DOHH2 (cell line): ENCODE data around the gene P3R3URF.

ENCODE experiments used
- H3F3A ChIP-seq: fragments of 200-600 bp; sonication (generic), shearing (Covaris generic); 2 replicates; pipeline ENCODE4 v1.6.0; 2016; ENCODE audit warnings: antibody characterized with exemption, mild to moderate bottlenecking; ENCODE audit not compliant: control insufficient read depth, insufficient read depth
- H3K27ac ChIP-seq: fragments of 200-600 bp; sonication (generic); 2 replicates; pipeline ENCODE4 v1.5.1; 2014; ENCODE audit warnings: low read depth, mild to moderate bottlenecking, low read length, moderate library complexity
- H3K27me3 ChIP-seq: fragments of 200-600 bp; sonication (generic); 2 replicates; pipeline ENCODE4 v1.6.1; 2014; ENCODE audit warnings: mild to moderate bottlenecking, low read length, mixed read lengths; ENCODE audit not compliant: control insufficient read depth
- H3K36me3 ChIP-seq: fragments of 200-600 bp; sonication (generic); 2 replicates; pipeline ENCODE4 v1.6.1; 2014; ENCODE audit warnings: mild to moderate bottlenecking, low read length, moderate library complexity, mixed read lengths; ENCODE audit not compliant: control insufficient read depth
- H3K4me1 ChIP-seq: fragments of 200-600 bp; sonication (generic); 2 replicates; pipeline ENCODE4 v1.6.1; 2014; ENCODE audit warnings: mild to moderate bottlenecking, low read length, mixed read lengths; ENCODE audit not compliant: control insufficient read depth
- H3K4me2 ChIP-seq: fragments of 200-600 bp; sonication (generic); 2 replicates; pipeline ENCODE4 v1.6.0; 2014; ENCODE audit warnings: mild to moderate bottlenecking, low read length, moderate library complexity
- H3K4me3 ChIP-seq: fragments of 200-600 bp; sonication (generic); 2 replicates; pipeline ENCODE4 v1.5.1; 2014; ENCODE audit warnings: mild to moderate bottlenecking, low read length, mixed read lengths
- H3K79me2 ChIP-seq: fragments of 200-600 bp; sonication (generic); 2 replicates; pipeline ENCODE4 v1.6.1; 2014; ENCODE audit warnings: mild to moderate bottlenecking, low read length, mixed read lengths; ENCODE audit not compliant: control insufficient read depth
- H3K9me2 ChIP-seq: fragments of 200-600 bp; sonication (generic); replicated peaks from 2 replicates; pipeline ENCODE4 v1.6.1; 2014; ENCODE audit warnings: mild to moderate bottlenecking, low read length, mixed read lengths; ENCODE audit not compliant: control insufficient read depth
- H3K9me3 ChIP-seq: fragments of 200-600 bp; sonication (generic); 2 replicates; pipeline ENCODE4 v1.6.1; 2014; ENCODE audit warnings: antibody characterized with exemption, low read length, mixed read lengths; ENCODE audit not compliant: control insufficient read depth, insufficient read depth
- H4K20me1 ChIP-seq: fragments of 200-600 bp; sonication (generic); 2 replicates; pipeline ENCODE4 v1.6.0; 2014; ENCODE audit warnings: low read depth, mild to moderate bottlenecking, antibody characterized with exemption, low read length, moderate library complexity; ENCODE audit not compliant: control insufficient read depth, insufficient read depth
- CTCF ChIP-seq: fragments of 200-600 bp; sonication (generic); IDR thresholded peaks from one replicate; pipeline ENCODE4 v1.5.1; 2014; ENCODE audit warnings: antibody characterized with exemption, mild to moderate bottlenecking, low read depth, low read length; ENCODE audit not compliant: poor library complexity, severe bottlenecking
- EZH2phosphoT487 ChIP-seq: fragments of 200-600 bp; sonication (generic); IDR thresholded peaks from 2 replicates; pipeline ENCODE4 v1.6.1; 2017; ENCODE audit warnings: borderline replicate concordance, mild to moderate bottlenecking, antibody characterized with exemption, low read length, moderate library complexity, mixed read lengths

P3R3URF gene

GRCh38 chr1:46134660-46135331 lies 41.5 kb downstream of the P3R3URF start:
- H3F3A ChIP-seq = no peaks in the 10 kb centered on the region; the same call in 1 of the 2 replicates
- peaks cover 4% of the 10 kb centered on the region for H3K79me2 ChIP-seq
- H3K4me1 ChIP-seq = peaks cover 26% of the 10 kb centered on the region
- H3K27ac ChIP-seq = no peak overlapping the region
- no peaks in the 10 kb centered on the region for H3K36me3 ChIP-seq
- peaks cover 7% of the 10 kb centered on the region for H3K27me3 ChIP-seq
- no peaks in the 10 kb centered on the region for H3K9me2 ChIP-seq
- no peaks in the 10 kb centered on the region for H4K20me1 ChIP-seq
- H3K4me2 ChIP-seq = no peak overlapping the region
- no peak for TF ChIP-seq CTCF
- TF ChIP-seq EZH2phosphoT487 = no peak
- H3K9me3 ChIP-seq = no peaks in the 10 kb centered on the region
- no peak overlapping the region for H3K4me3 ChIP-seq

GRCh38 chr1:46133781-46134350 lies 42.4 kb downstream of the P3R3URF start:
- H3K36me3 ChIP-seq = no peaks in the 10 kb centered on the region
- H3K4me1 ChIP-seq = peaks cover 28% of the 10 kb centered on the region
- peak overlapping the region; percentile 75 for H3K4me3 ChIP-seq
- H4K20me1 ChIP-seq = no peaks in the 10 kb centered on the region
- H3K9me3 ChIP-seq = no peaks in the 10 kb centered on the region
- H3K79me2 ChIP-seq = peaks cover 4% of the 10 kb centered on the region
- TF ChIP-seq CTCF (no peak), EZH2phosphoT487 (no peak)
- H3K4me2 ChIP-seq = peak overlapping the region; percentile 77
- no peaks in the 10 kb centered on the region for H3K9me2 ChIP-seq
- H3K27ac ChIP-seq = peak overlapping the region; percentile 71; the same call in 1 of the 2 replicates
- H3F3A ChIP-seq = no peaks in the 10 kb centered on the region; the same call in 1 of the 2 replicates
- H3K27me3 ChIP-seq = peaks cover 7% of the 10 kb centered on the region

GRCh38 chr1:46133181-46133658 lies 43.1 kb downstream of the P3R3URF start:
- no peaks in the 10 kb centered on the region for H3K36me3 ChIP-seq
- H3K79me2 ChIP-seq = peaks cover 4% of the 10 kb centered on the region
- H3F3A ChIP-seq = no peaks in the 10 kb centered on the region; the same call in 1 of the 2 replicates

More at GRCh38 chr1:46133181-46133658, 43.1 kb downstream of the P3R3URF start:
- Histone ChIP-seq H3K4me3 (peak overlapping the region; percentile 75), H3K27me3 (peaks cover 5% of the 10 kb centered on the region), H3K27ac (peak overlapping the region; percentile 71), H4K20me1 (no peaks in the 10 kb centered on the region), H3K4me1 (peaks cover 28% of the 10 kb centered on the region), H3K9me3 (no peaks in the 10 kb centered on the region), H3K4me2 (peak overlapping the region; percentile 77), H3K9me2 (no peaks in the 10 kb centered on the region)
- TF ChIP-seq CTCF = no peak
- no peak for TF ChIP-seq EZH2phosphoT487
